ENCODE results near the gene HIVEP2. TPM values are rescaled to one million over a fixed set of nuclear protein-coding genes. Genes with fewer than 3 reads are reported as not detected.
A peak's percentile ranks its signal among the peaks of the same experiment; 100 is the strongest.

Gene HIVEP2
- total RNA-seq, 1 experiment from 2014 or later = 4.2 TPM

GRCh38 chr6:142846459-142846831, 98.5 kb downstream of the HIVEP2 start:
- Mint-ChIP-seq H3K9me3 (no peaks in the 10 kb centered on the region), H3K27me3 (ENCODE audit: low read depth) (no peaks in the 10 kb centered on the region), H3K4me3 (no peak overlapping the region), H3K27ac (peak overlapping the region in 2 of 3 experiments; percentile 37 to 87; a peak in 1 of 7 replicates), H3K4me1 (peaks cover 50 to 57% of the 10 kb centered on the region in 2 experiments), H3K36me3 (ENCODE audit: insufficient read depth in 1 of 3, low read depth in 3 of 3) (no peaks in the 10 kb centered on the region)
- Histone ChIP-seq H3K4me2 (ENCODE audit: insufficient read depth, insufficient read length, low read length) (no peak overlapping the region), H3K79me2 (ENCODE audit: insufficient read depth, low read length) (no peaks in the 10 kb centered on the region), H4K8ac (replicated peaks; ENCODE audit: insufficient read length, low read depth, low read length) (no peak overlapping the region), H4K5ac (ENCODE audit: insufficient read length, low read depth, low read length) (no peak overlapping the region), H4K20me1 (ENCODE audit: control insufficient read depth, insufficient read depth, insufficient read length) (no peaks in the 10 kb centered on the region), H3K4ac (ENCODE audit: low read depth, low read length) (no peak overlapping the region), H3K27ac (ENCODE audit: insufficient read length, low read depth, low read length) (no peak overlapping the region), H3K18ac (ENCODE audit: insufficient read length, low read depth, low read length) (no peak overlapping the region), H2BK20ac (ENCODE audit: low read depth, low read length, poor library complexity, severe bottlenecking) (no peak overlapping the region), H2AFZ (ENCODE audit: low read length) (no peak overlapping the region), H3T11ph (ENCODE audit: low read length) (no peak overlapping the region), H4K91ac (ENCODE audit: insufficient read length, low read depth, low read length) (no peak overlapping the region), H2BK15ac (ENCODE audit: low read depth, low read length) (no peak overlapping the region), H3K14ac (ENCODE audit: insufficient read depth, low read length) (no peak overlapping the region), H3K79me1 (ENCODE audit: insufficient read depth, low read depth, low read length, poor library complexity, severe bottlenecking) (peaks cover 2% of the 10 kb centered on the region), H3K27me3 (ENCODE audit: insufficient read depth, low read length) (no peaks in the 10 kb centered on the region), H2AK5ac (ENCODE audit: insufficient read length, low read length) (no peak overlapping the region), H3K23me2 (ENCODE audit: insufficient read length, low read depth, low read length, poor library complexity, severe bottlenecking) (no peaks in the 10 kb centered on the region), H3K9ac (ENCODE audit: extremely low read depth, insufficient read length, low read length) (no peak overlapping the region), H3K4me1 (ENCODE audit: insufficient read depth, low read length) (peaks cover 6% of the 10 kb centered on the region; the same call in 1 of the 2 replicates), H3K9me3 (ENCODE audit: control insufficient read depth, low read depth, low read length) (no peaks in the 10 kb centered on the region), H2BK120ac (ENCODE audit: low read depth, low read length, poor library complexity, severe bottlenecking) (no peak overlapping the region), H3K23ac (ENCODE audit: insufficient read length, low read depth, low read length) (no peak overlapping the region), H2BK5ac (ENCODE audit: insufficient read length, low read length) (no peak overlapping the region), H3K56ac (ENCODE audit: insufficient read length, low read depth, low read length) (no peak overlapping the region), H2BK12ac (ENCODE audit: insufficient read length, low read depth, low read length) (no peak overlapping the region)
- no CpG with 5 or more reads among the region's 2 CpGs for WGBS (ENCODE audit: extremely low coverage, insufficient read length, low lambda C conversion rate)
- no peak for DNase-seq
- no peak for TF ChIP-seq CTCF (conservative IDR thresholded peaks at IDR 0.05)
